HG03060 (cell line): Measurements from ENCODE around the gene HIC1.

ENCODE experiments used
- ATAC-seq: cut with Tn5 transposase; IDR thresholded peaks from one replicate; pipeline ENCODE4 v1.9.1; 2021; ENCODE audit warnings: low read depth, moderate number of reproducible peaks; ENCODE audit not compliant: unreplicated experiment

The HIC1 gene

GRCh38 chr17:2095536-2095910 lies 40.6 kb downstream of the HIC1 start:
- no peak for ATAC-seq

- ATAC-seq, result no peak
Measured at GRCh38 chr17:2101448-2102257, 46.8 kb downstream of the HIC1 start.

GRCh38 chr17:2102931-2103809 lies 48.3 kb downstream of the HIC1 start:
- ATAC-seq, result no peak

- ATAC-seq, result no peak
Measured at GRCh38 chr17:2105663-2106062, 50.8 kb downstream of the HIC1 start.

DNA sequence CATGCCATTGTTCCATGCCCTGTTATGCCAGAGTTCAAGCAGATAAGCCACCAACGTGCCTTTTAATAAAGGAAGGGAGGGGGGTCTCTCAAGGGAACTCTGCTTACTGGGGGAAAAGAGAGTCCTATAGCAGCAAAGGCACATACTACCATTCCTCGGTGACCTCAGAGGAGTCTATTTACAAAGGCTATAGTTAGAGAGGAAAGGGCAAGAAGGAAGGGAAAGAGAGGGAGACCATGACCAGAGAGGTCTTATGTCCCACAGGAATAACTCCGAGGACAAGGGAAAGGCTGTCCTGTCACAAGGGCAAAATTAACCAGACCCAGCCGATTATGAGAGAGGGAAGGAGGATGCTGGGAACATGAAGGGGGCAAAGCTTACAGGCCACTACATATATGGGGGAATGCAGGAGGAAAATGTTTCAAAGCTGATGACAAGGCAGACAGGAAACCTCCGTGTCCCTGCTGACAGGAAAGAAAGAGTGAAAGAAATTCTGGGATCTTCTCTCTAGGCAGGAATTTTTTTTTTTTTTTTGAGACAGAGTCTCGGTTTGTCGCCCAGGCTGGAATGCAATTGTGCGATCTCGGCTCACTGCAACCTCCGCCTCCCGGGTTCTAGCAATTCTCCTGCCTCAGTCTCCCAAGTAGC lies 51.5 kb downstream of the HIC1 start:
- ATAC-seq, result no peak

DNA sequence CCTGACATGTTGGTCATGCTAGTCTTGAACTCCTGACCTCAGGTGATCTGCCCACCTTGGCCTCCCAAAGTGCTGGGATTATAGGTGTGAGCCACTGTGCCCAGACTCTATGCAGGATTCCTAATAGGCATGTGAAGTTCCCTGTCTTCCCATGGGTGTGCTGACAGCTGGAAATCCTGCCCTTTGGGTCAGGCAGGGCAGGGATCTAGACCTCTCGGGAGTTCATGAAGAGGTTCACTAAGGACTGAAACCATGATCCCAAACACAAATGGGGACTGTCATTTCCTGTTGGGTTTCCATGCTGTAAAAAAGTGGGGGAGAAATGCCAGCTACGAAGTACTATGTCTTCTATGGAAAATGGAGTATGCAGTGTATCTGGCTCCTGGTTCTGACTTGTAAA lies 52.1 kb downstream of the HIC1 start:
- no peak for ATAC-seq

DNA sequence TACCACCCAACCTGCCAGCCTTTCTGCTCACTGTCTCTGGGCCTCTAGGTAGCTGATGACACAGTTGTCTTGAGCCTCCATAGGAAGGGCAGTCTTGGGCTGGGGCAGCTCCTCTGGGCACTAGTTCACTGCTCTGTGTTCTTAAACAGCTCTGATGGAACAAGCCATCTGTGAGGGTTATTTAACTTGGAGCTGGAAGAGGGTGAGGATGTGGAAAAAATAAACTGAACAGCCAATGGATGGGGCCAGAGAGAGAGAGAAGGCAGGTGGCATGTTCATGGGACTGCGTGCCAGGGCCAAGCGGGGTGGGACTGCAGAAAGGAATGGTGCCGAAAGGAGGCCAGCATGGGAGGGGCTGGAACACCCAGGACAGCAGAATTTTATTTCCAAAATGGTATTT lies 52.6 kb downstream of the HIC1 start:
- no peak for ATAC-seq

GRCh38 chr17:2108170-2108569 lies 53.3 kb downstream of the HIC1 start:
- ATAC-seq, result no peak

GRCh38 chr17:2110436-2110835 lies 55.5 kb downstream of the HIC1 start:
- no peak for ATAC-seq

- ATAC-seq, result no peak
Measured at GRCh38 chr17:2111691-2112090, 56.8 kb downstream of the HIC1 start.
